A549 (cell line): ENCODE results near the gene NSMF. TPM values are rescaled to one million over a fixed set of nuclear protein-coding genes. Genes with fewer than 3 reads are reported as not detected.
A peak's percentile ranks its signal among the peaks of the same experiment; 100 is the strongest.

Experiments used
- ATAC-seq, 2 experiments: fragments of 200-7000 bp in 1 of 2; fragments of >200 bp in 1 of 2; cut with Nextera tagmentation in 1 of 2; cut with Tn5 transposase in 1 of 2; 3 replicates each; pipeline versions ENCODE4 v1.8.0 to v1.9.1; 2018 to 2020; ENCODE audit warnings: mild to moderate bottlenecking in 1 of 2, moderate library complexity in 1 of 2
- CTCF ChIA-PET: fragments of 300-600 bp; sonication (Branson Sonifier 250); formaldehyde crosslinking; extraction: SDS; loops from one replicate; lab custom pipeline; 2021; ENCODE audit warnings: antibody characterized with exemption, inconsistent platforms; lab: Yijun Ruan, JAX
- POLR2A ChIA-PET: fragments of 350-600 bp; formaldehyde crosslinking; extraction: SDS; loops from one replicate; lab custom pipeline; 2021; ENCODE audit warnings: antibody characterized with exemption, inconsistent platforms; lab: Yijun Ruan, JAX
- DNase-seq, 2 experiments: peaks; one replicate each; pipeline versions ENCODE4 v3.0.0 to v3.0.0-alpha.2; 2011 to 2016; ENCODE audit warnings: low read depth in 1 of 2, low spot score in 1 of 2
- FAIRE-seq: peaks from 2 replicates; lab custom pipeline; 2011; peaks lifted over from hg19 to GRCh38; lab: Jason Lieb, UNC
- H3K27ac ChIP-seq, 2 experiments: fragments of >200 bp; sonication (Bioruptor Twin); formaldehyde crosslinking; 3 replicates each; pipeline ENCODE4 v1.5.1; 2016 to 2017
- H3K4me1 ChIP-seq: fragments of >200 bp; sonication (Bioruptor Twin); formaldehyde crosslinking; 3 replicates; pipeline ENCODE4 v1.6.1; 2016
- H3K4me2 ChIP-seq: fragments of >200 bp; sonication (Bioruptor Twin); formaldehyde crosslinking; 3 replicates; pipeline ENCODE4 v1.6.1; 2016
- H3K4me3 ChIP-seq: fragments of >200 bp; sonication (Bioruptor Twin); formaldehyde crosslinking; 3 replicates; pipeline ENCODE4 v1.5.1; 2016
- H3K9me3 ChIP-seq: fragments of >200 bp; sonication (Bioruptor Twin); formaldehyde crosslinking; 3 replicates; pipeline ENCODE4 v1.6.1; 2016
- CHD4 ChIP-seq: fragments of 200-600 bp; sonication (generic); IDR thresholded peaks from 2 replicates; pipeline ENCODE4 v1.6.1; 2016; ENCODE audit warnings: antibody characterized with exemption, mild to moderate bottlenecking, borderline replicate concordance
- EHF ChIP-seq: fragments of 250-450 bp; sonication (Bioruptor Pico); IDR thresholded peaks from 2 replicates; pipeline ENCODE4 v1.5.0; 2020; ENCODE audit warnings: mild to moderate bottlenecking
- EHMT2 ChIP-seq: fragments of 200-600 bp; sonication (generic); IDR thresholded peaks from 2 replicates; pipeline ENCODE4 v1.6.1; 2016; ENCODE audit warnings: antibody characterized with exemption, low read depth, mild to moderate bottlenecking, moderate library complexity
- FOSB ChIP-seq: fragments of 250-450 bp; sonication (Bioruptor Pico); IDR thresholded peaks from 2 replicates; pipeline ENCODE4 v1.5.0; 2020; ENCODE audit warnings: mild to moderate bottlenecking, moderate library complexity
- FOSL2 ChIP-seq, 2 experiments: fragments of 450-650 bp in 1 of 2; fragments of >200 bp in 1 of 2; sonication (Bioruptor Twin) in 1 of 2; formaldehyde crosslinking; IDR thresholded peaks; 2 replicates each; pipeline versions ENCODE4 v1.5.0 to v1.6.1; 2016 to 2020; ENCODE audit warnings: mild to moderate bottlenecking in 1 of 2, moderate library complexity in 1 of 2
- HDAC2 ChIP-seq: fragments of 200-600 bp; sonication (generic); IDR thresholded peaks from 2 replicates; pipeline ENCODE4 v1.6.1; 2016
- HEYL ChIP-seq: fragments of 250-450 bp; sonication (Bioruptor Pico); IDR thresholded peaks from 2 replicates; pipeline ENCODE4 v1.8.0; 2021; ENCODE audit warnings: mild to moderate bottlenecking, moderate library complexity
- HOXA7 ChIP-seq: fragments of 250-450 bp; sonication (Bioruptor Pico); IDR thresholded peaks from 2 replicates; pipeline ENCODE4 v1.5.0; 2020; ENCODE audit warnings: mild to moderate bottlenecking, moderate library complexity
- HOXB13 ChIP-seq: fragments of 250-450 bp; sonication (Bioruptor Pico); IDR thresholded peaks from 2 replicates; pipeline ENCODE4 v1.5.0; 2020; ENCODE audit warnings: low read depth, mild to moderate bottlenecking, moderate library complexity
- JUN ChIP-seq, 2 experiments: fragments of >200 bp; sonication (Bioruptor Twin); formaldehyde crosslinking; IDR thresholded peaks; 2 replicates in 1 of 2; 3 replicates in 1 of 2; pipeline ENCODE4 v1.6.1; 2016 to 2017
- MAFK ChIP-seq: fragments of 450-650 bp; IDR thresholded peaks from 2 replicates; pipeline ENCODE4 v1.6.1; 2014; ENCODE audit not compliant: partially characterized antibody
- MAZ ChIP-seq: fragments of 150-350 bp; IDR thresholded peaks from 2 replicates; pipeline ENCODE4 v1.6.1; 2014; ENCODE audit warnings: antibody characterized with exemption, low read depth, low read length, borderline replicate concordance
- MYC ChIP-seq: IDR thresholded peaks from 2 replicates; pipeline ENCODE4 v1.6.1; 2012; ENCODE audit warnings: mild to moderate bottlenecking, inconsistent platforms, low read length, improper control_type of control experiment, borderline replicate concordance
- NFE2L2 ChIP-seq: fragments of 150-350 bp; conservative IDR thresholded peaks from 2 replicates; pipeline ENCODE4 v1.6.1; 2014; ENCODE audit warnings: low read length
- NR3C1 ChIP-seq: fragments of >200 bp; sonication (Bioruptor Twin); formaldehyde crosslinking; IDR thresholded peaks from 3 replicates; pipeline ENCODE4 v1.6.1; 2017
- POLR2A ChIP-seq: IDR thresholded peaks from 2 replicates; pipeline ENCODE4 v1.6.1; 2012; ENCODE audit warnings: mild to moderate bottlenecking, low read length
- RARB ChIP-seq: fragments of 250-450 bp; sonication (Bioruptor Pico); IDR thresholded peaks from 2 replicates; pipeline ENCODE4 v1.8.0; 2021; ENCODE audit warnings: mild to moderate bottlenecking, moderate library complexity
- RCOR1 ChIP-seq: fragments of 150-350 bp; IDR thresholded peaks from 2 replicates; pipeline ENCODE4 v1.6.1; 2014; ENCODE audit warnings: antibody characterized with exemption, low read length, low read depth
- SREBF2 ChIP-seq: fragments of 450-650 bp; IDR thresholded peaks from 2 replicates; pipeline ENCODE4 v1.6.1; 2014; ENCODE audit warnings: mild to moderate bottlenecking, moderate library complexity
- TFCP2L1 ChIP-seq: fragments of 250-450 bp; sonication (Bioruptor Pico); IDR thresholded peaks from 2 replicates; pipeline ENCODE4 v1.5.0; 2021; ENCODE audit warnings: mild to moderate bottlenecking
- ZFP36 ChIP-seq: fragments of 450-650 bp; IDR thresholded peaks from 2 replicates; pipeline ENCODE4 v1.6.1; 2014; ENCODE audit warnings: borderline replicate concordance; ENCODE audit not compliant: partially characterized antibody
- whole genome bisulfite sequencing: methylation state at CpG from one replicate; pipeline ENCODE4 v1.1.6; 2017; ENCODE audit errors: missing lambda C conversion rate; 5-methylcytosine and 5-hydroxymethylcytosine counted together
- polyA plus RNA-seq, 4 experiments: library from polyadenylated mRNA; depleted of rRNA in 3 of 4; stranded (reverse); fragments of >200 nt; fragmentation: RNase III in 1 of 4; extraction: RNeasy Plus Mini Kit Qiagen cat#74134 plus additional on column Dnase treatment in 1 of 4; gene quantifications; 2 replicates in 3 of 4; 3 replicates in 1 of 4; pipeline ENCODE4 v1.2.3, GENCODE V29; 2011 to 2017
- TF ChIP-seq, protein P1 (sequence below): IDR thresholded peaks from 2 replicates; pipeline ENCODE4 v1.6.1; 2012
- TF ChIP-seq, protein P2 (sequence below): IDR thresholded peaks from 2 replicates; pipeline ENCODE4 v1.6.1; 2012; ENCODE audit warnings: low read depth, borderline replicate concordance
- TF ChIP-seq, protein P3 (sequence below): fragments of >200 bp; sonication (Bioruptor Twin); formaldehyde crosslinking; IDR thresholded peaks from 3 replicates; pipeline ENCODE4 v1.6.1; 2016
- TF ChIP-seq, protein P4 (sequence below): fragments of 250-450 bp; sonication (Bioruptor Pico); IDR thresholded peaks from 2 replicates; pipeline ENCODE4 v1.5.0; 2020; ENCODE audit warnings: low read depth, mild to moderate bottlenecking, moderate library complexity
- TF ChIP-seq, protein P5 (sequence below): fragments of >200 bp; sonication (Bioruptor Twin); formaldehyde crosslinking; IDR thresholded peaks from 2 replicates; pipeline ENCODE4 v1.6.1; 2016

The NSMF gene
- polyA plus RNA-seq, 2 of the 4 experiments (the other 2 are of a cell fraction), result 16.0 to 29.2 TPM

DNA sequence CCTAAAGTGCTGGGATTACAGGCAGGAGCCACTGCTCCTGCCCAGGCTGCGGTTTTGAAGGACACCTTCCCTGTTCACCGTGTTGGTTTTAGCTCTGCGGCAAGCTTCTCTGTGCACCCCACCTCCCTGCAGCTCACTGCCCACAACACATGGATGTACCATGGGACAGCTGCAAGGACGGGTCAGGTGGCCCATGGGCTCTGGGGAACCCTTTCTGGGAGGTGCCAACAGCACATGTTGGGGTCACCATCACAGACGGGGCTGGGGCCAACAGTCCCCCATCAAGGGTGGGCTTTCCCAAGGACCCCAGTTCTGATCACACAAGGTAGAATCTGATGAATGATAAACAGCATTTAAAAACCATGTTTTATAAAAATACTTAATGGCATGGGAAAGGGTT lies 43.7 kb downstream of the NSMF start:
- Histone ChIP-seq H3K9me3 (no peaks in the 10 kb centered on the region), H3K4me2 (no peak overlapping the region)
- TF ChIP-seq, protein P1, sequence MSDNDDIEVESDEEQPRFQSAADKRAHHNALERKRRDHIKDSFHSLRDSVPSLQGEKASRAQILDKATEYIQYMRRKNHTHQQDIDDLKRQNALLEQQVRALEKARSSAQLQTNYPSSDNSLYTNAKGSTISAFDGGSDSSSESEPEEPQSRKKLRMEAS, result no peak
- TF ChIP-seq RARB (CRISPR knock-in tag) (no peak), ZFP36 (no peak), NFE2L2 (no peak), NR3C1 (no peak), CHD4 (no peak), FOSL2 (IDR thresholded peaks at IDR 0.05) (no peak), FOSL2 (CRISPR knock-in tag; IDR thresholded peaks at IDR 0.05) (no peak), HDAC2 (no peak), TFCP2L1 (CRISPR knock-in tag) (no peak)
- TF ChIP-seq, protein P2, sequence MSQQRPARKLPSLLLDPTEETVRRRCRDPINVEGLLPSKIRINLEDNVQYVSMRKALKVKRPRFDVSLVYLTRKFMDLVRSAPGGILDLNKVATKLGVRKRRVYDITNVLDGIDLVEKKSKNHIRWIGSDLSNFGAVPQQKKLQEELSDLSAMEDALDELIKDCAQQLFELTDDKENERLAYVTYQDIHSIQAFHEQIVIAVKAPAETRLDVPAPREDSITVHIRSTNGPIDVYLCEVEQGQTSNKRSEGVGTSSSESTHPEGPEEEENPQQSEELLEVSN, result no peak
- TF ChIP-seq, protein P3, sequence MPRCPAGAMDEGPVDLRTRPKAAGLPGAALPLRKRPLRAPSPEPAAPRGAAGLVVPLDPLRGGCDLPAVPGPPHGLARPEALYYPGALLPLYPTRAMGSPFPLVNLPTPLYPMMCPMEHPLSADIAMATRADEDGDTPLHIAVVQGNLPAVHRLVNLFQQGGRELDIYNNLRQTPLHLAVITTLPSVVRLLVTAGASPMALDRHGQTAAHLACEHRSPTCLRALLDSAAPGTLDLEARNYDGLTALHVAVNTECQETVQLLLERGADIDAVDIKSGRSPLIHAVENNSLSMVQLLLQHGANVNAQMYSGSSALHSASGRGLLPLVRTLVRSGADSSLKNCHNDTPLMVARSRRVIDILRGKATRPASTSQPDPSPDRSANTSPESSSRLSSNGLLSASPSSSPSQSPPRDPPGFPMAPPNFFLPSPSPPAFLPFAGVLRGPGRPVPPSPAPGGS, result no peak
- TF ChIP-seq, all 56 proteins: peak for 0
- ATAC-seq (no peak), FAIRE-seq (no peak), DNase-seq (no peak)
- Histone ChIP-seq H3K4me1 (peaks cover 24% of the 10 kb centered on the region), H3K27ac (no peak overlapping the region), H3K4me3 (no peak overlapping the region)
- CTCF ChIA-PET, result interaction anchor here (6.8 kb wide), 1 partner anchor 8 kb away, joined by 48 read pairs; the partner anchor contains the start of genes EXD3 and NOXA1
- 81% methylated on average over 3 of the region's 5 CpGs for WGBS
- POLR2A ChIA-PET, result no interaction called here

DNA sequence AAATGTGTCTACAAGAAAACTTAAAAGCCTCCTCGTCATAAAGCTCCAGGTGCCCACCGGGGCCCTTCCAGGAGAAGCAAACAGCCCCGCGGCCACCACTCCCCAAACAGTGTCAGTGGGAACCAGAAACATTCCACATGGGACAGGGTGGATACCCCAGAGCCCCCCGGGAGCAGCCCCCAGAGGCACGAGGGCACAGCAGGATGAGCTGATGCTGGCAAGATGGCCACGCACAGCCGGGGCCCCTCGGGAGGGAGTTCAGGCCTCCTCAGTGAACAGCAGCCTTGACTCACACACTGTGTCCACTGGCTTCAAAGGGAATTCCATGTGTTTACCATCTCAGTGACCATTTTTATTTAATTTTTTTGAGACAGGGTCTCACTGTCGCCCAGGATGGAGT lies 46.7 kb downstream of the NSMF start:
- peak overlapping the region; percentile 86 to 98 for H3K27ac ChIP-seq
- CTCF ChIA-PET, result interaction anchor here (0.7 to 6.8 kb wide), 8 partner anchors 11 to 329 kb away, joined by 3 to 48 read pairs (median 4); partner anchors contain the start of genes EXD3, NOXA1 and NRARP
- POLR2A ChIA-PET, result interaction anchor here (0.5 to 2.6 kb wide), 4 partner anchors 11 to 178 kb away, joined by 4 to 13 read pairs (median 6); partner anchors contain the start of genes EXD3, NOXA1 and NRARP
- FAIRE-seq (no peak), ATAC-seq (no peak), DNase-seq (no peak)
- peak overlapping the region; percentile 87 for H3K4me2 ChIP-seq
- peaks cover 27% of the 10 kb centered on the region for H3K4me1 ChIP-seq
- WGBS, result 86% methylated on average over 10 of the region's 10 CpGs
- no peak overlapping the region for H3K4me3 ChIP-seq
- TF ChIP-seq, protein P3, result no peak
- TF ChIP-seq MAZ (no peak), HOXB13 (CRISPR knock-in tag) (no peak)
- no peaks in the 10 kb centered on the region for H3K9me3 ChIP-seq

DNA sequence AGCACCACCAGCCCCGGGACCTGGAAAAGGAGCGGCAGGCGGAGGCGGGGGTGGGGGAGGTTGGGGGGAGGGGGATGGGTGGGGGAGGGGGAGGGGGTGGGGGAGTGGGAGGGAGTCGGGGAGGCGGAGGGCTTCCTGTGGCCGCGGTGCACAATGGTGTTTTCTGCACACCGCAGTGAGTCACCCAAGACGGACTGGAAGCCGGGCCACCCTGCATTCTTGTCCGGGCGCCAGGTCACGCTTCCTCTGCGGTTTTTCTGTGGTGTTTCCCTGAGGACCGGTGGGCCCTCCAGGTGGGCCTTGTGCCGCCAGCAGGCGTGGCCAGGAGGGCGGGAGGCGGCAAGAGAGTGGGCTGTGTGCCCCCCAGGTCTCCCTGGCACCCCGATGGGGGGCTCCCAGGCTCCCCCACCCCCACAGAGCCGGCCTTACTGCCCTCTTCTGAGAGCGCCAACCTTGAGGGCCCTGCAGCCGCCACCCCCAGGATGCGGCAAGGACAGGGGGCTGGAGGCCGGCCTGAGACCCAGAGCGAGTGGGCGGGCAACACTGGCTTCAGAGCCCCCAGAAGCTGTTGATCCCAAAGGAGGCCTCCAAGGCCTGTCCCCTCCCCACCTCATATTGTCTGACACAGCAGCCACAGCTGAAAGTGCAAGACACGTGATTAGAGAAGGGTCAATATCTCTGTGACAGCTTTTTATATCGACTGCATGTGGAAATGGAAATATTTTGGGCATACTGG lies 47.3 kb downstream of the NSMF start:
- Histone ChIP-seq H3K4me1 (peaks cover 31% of the 10 kb centered on the region), H3K4me2 (peak overlapping the region; percentile 87), H3K9me3 (no peaks in the 10 kb centered on the region), H3K4me3 (peak overlapping the region; percentile 32), H3K27ac (peak overlapping the region; percentile 86 to 98)
- DNase-seq (peak; percentile 86 to 87), FAIRE-seq (no peak), ATAC-seq (peak; percentile 73 to 75)
- POLR2A ChIA-PET, result interaction anchor here (1.0 to 2.6 kb wide), 3 partner anchors 11 to 179 kb away, joined by 4 to 13 read pairs (median 7); partner anchors contain the start of genes EXD3, NOXA1 and NRARP
- CTCF ChIA-PET, result interaction anchor here (0.9 to 6.8 kb wide), 7 partner anchors 11 to 173 kb away, joined by 3 to 48 read pairs (median 6); partner anchors contain the start of genes EXD3, NOXA1 and NRARP
- WGBS, result 8% methylated on average over 13 of the region's 30 CpGs
- TF ChIP-seq, protein P3, result no peak
- TF ChIP-seq FOSB (no peak), HDAC2 (no peak), JUN (IDR thresholded peaks at IDR 0.05) (peak in 1 of 2 experiments; percentile 74; a peak in 3 of 5 replicates), MAFK (no peak), FOSL2 (IDR thresholded peaks at IDR 0.05) (peak; percentile 46; the same call in 1 of the 2 replicates), FOSL2 (CRISPR knock-in tag; IDR thresholded peaks at IDR 0.05) (peak; percentile 76), POLR2A (no peak), RCOR1 (no peak), HOXA7 (no peak), SREBF2 (no peak), EHF (CRISPR knock-in tag) (no peak), RARB (CRISPR knock-in tag) (no peak), HEYL (CRISPR knock-in tag) (no peak), MAZ (no peak), EHMT2 (no peak), MYC (no peak)
- TF ChIP-seq, protein P4, sequence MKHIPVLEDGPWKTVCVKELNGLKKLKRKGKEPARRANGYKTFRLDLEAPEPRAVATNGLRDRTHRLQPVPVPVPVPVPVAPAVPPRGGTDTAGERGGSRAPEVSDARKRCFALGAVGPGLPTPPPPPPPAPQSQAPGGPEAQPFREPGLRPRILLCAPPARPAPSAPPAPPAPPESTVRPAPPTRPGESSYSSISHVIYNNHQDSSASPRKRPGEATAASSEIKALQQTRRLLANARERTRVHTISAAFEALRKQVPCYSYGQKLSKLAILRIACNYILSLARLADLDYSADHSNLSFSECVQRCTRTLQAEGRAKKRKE (CRISPR knock-in tag), result no peak
- TF ChIP-seq, protein P5, sequence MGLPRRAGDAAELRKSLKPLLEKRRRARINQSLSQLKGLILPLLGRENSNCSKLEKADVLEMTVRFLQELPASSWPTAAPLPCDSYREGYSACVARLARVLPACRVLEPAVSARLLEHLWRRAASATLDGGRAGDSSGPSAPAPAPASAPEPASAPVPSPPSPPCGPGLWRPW, result no peak
